ENCODE data around the gene PHC2. TPM values are rescaled to one million over a fixed set of nuclear protein-coding genes. Genes with fewer than 3 reads are reported as not detected.
A peak's percentile ranks its signal among the peaks of the same experiment; 100 is the strongest.

PHC2 gene
- 10 to 100 TPM; 52.7 to 68.9 (median 59.8) TPM for total RNA-seq

GRCh38 chr1:33430692-33431593 lies at the start of gene PHC2:
Gene PHC2, minus strand, starts transcription at chr1:33431095. Its CDS starts 55,556 bp downstream, at chr1:33375539.
- H3K27me3 ChIP-seq: peaks cover 31% of the 10 kb centered on the region
- TF ChIP-seq EP300 (IDR thresholded peaks at IDR 0.05; ENCODE audit: low read depth) (no peak), CTCF (IDR thresholded peaks at IDR 0.05) (peak in 1 of 5 experiments; percentile 34), POLR2A (IDR thresholded peaks at IDR 0.05) (no peak), POLR2AphosphoS5 (IDR thresholded peaks at IDR 0.05) (peak in 2 of 3 donors; percentile 59 to 70)
- DNase-seq: peak; percentile 96
- H3K36me3 ChIP-seq: no peaks in the 10 kb centered on the region
- peak within 1 kb of the TSS; percentile 70 to 76 (median 76) for H3K27ac ChIP-seq
- in situ Hi-C loops (cut with MboI; ENCODE audit: low pct_ligation_motif_present in 1 of 4, low pct_unique_long_range_greater_than_20kb in 1 of 4, low sequenced_read_pairs in 3 of 4): no loop called here
- H3K9me3 ChIP-seq: no peaks in the 10 kb centered on the region
- H3K4me1 ChIP-seq: peaks cover 0 to 31% (median 10%) of the 10 kb centered on the region in 4 donors
- WGBS, 2 donors (ENCODE audit: low coverage in 1 of 2): 2 to 18% methylated on average over 3 to 47 of the region's 91 CpGs
- H3K4me3 ChIP-seq: peak within 1 kb of the TSS; percentile 55 to 91 (median 64)
- intact Hi-C loops (cut with DNase I; ENCODE audit: low total_unique reads): no loop called here

GRCh38 chr1:33477451-33477850 lies 46.6 kb upstream of the PHC2 start:
- Histone ChIP-seq H3K4me1 (peaks cover 5 to 12% (median 8%) of the 10 kb centered on the region in 4 donors), H3K36me3 (no peaks in the 10 kb centered on the region), H3K27ac (no peak overlapping the region), H3K9me3 (no peaks in the 10 kb centered on the region), H3K27me3 (no peaks in the 10 kb centered on the region), H3K4me3 (no peak overlapping the region)
- no peak for TF ChIP-seq CTCF (IDR thresholded peaks at IDR 0.05)
- no peak for TF ChIP-seq POLR2AphosphoS5 (IDR thresholded peaks at IDR 0.05)
- no peak for TF ChIP-seq EP300 (IDR thresholded peaks at IDR 0.05; ENCODE audit: low read depth)
- no peak for TF ChIP-seq POLR2A (IDR thresholded peaks at IDR 0.05)
- in situ Hi-C loops (cut with MboI; ENCODE audit: low pct_ligation_motif_present in 1 of 4, low pct_unique_long_range_greater_than_20kb in 1 of 4, low sequenced_read_pairs in 3 of 4): loop anchor here in 1 of 4 donors (10.0 kb wide), 1 partner anchor 183 kb away; no protein-coding TSS in a partner anchor
- 67 to 98% methylated on average over 3 to 4 of the region's 4 CpGs for WGBS, 2 donors (ENCODE audit: low coverage in 1 of 2)
- DNase-seq: no peak
- intact Hi-C loops (cut with DNase I; ENCODE audit: low total_unique reads): no loop called here

- in situ Hi-C loops (cut with MboI; ENCODE audit: low pct_ligation_motif_present in 1 of 4, low pct_unique_long_range_greater_than_20kb in 1 of 4, low sequenced_read_pairs in 3 of 4): loop anchor here in 2 of 4 donors (10.0 to 25.0 kb wide), 3 partner anchors 112 to 187 kb away; no protein-coding TSS in a partner anchor
- no peaks in the 10 kb centered on the region for H3K27me3 ChIP-seq
- no peaks in the 10 kb centered on the region for H3K9me3 ChIP-seq
- no peak for DNase-seq
- no peak for TF ChIP-seq CTCF (IDR thresholded peaks at IDR 0.05)
- no peak for TF ChIP-seq POLR2A (IDR thresholded peaks at IDR 0.05)
- no peak for TF ChIP-seq POLR2AphosphoS5 (IDR thresholded peaks at IDR 0.05)
- no peak for TF ChIP-seq EP300 (IDR thresholded peaks at IDR 0.05; ENCODE audit: low read depth)
- no peak overlapping the region for H3K27ac ChIP-seq
- H3K4me3 ChIP-seq: no peak overlapping the region
- no peaks in the 10 kb centered on the region for H3K36me3 ChIP-seq
- intact Hi-C loops (cut with DNase I; ENCODE audit: low total_unique reads): no loop called here
- H3K4me1 ChIP-seq: peaks cover 5 to 30% (median 15%) of the 10 kb centered on the region in 4 donors
These were observed 43.0 kb upstream of the PHC2 start for GRCh38 chr1:33473900-33474299.

- 0 to 1% methylated on average over 15 to 32 of the region's 38 CpGs for WGBS, 2 donors (ENCODE audit: low coverage in 1 of 2)
- no peaks in the 10 kb centered on the region for H3K9me3 ChIP-seq
- peak within 1 kb of the TSS; percentile 69 to 88 (median 84) for H3K27ac ChIP-seq
- in situ Hi-C loops (cut with MboI; ENCODE audit: low pct_ligation_motif_present in 1 of 4, low pct_unique_long_range_greater_than_20kb in 1 of 4, low sequenced_read_pairs in 3 of 4): loop anchor here in 2 of 4 donors (10.0 to 25.0 kb wide), 3 partner anchors 110 to 185 kb away; no protein-coding TSS in a partner anchor
- DNase-seq: peak; percentile 98
- peak within 1 kb of the TSS; percentile 55 to 83 (median 72) for H3K4me3 ChIP-seq
- no peaks in the 10 kb centered on the region for H3K27me3 ChIP-seq
- intact Hi-C loops (cut with DNase I; ENCODE audit: low total_unique reads): no loop called here
- H3K36me3 ChIP-seq: no peaks in the 10 kb centered on the region
- peak; percentile 25 to 52 (median 41) for TF ChIP-seq POLR2AphosphoS5 (IDR thresholded peaks at IDR 0.05)
- no peak for TF ChIP-seq CTCF (IDR thresholded peaks at IDR 0.05)
- peak; percentile 47 for TF ChIP-seq POLR2A (IDR thresholded peaks at IDR 0.05)
- peaks cover 5 to 30% (median 15%) of the 10 kb centered on the region in 4 donors for H3K4me1 ChIP-seq
These were observed 41.5 kb upstream of the PHC2 start, which contains the start of gene ZSCAN20 for GRCh38 chr1:33472269-33472980. Gene ZSCAN20, plus strand, starts transcription at chr1:33472645. Its CDS starts 6,644 bp downstream, at chr1:33479289.
